Fibroblast of peridontal ligament (primary cell): ENCODE results near the gene ZNF385B.
A peak's percentile ranks its signal among the peaks of the same experiment; 100 is the strongest.

ENCODE experiments used
- DNase-seq: peaks from one replicate; pipeline ENCODE4 v3.0.0-alpha.2; 2010; ENCODE audit errors: extremely low read depth

The ZNF385B gene

GRCh38 chr2:179554639-179555386, 306.6 kb downstream of the ZNF385B start:
- no peak for DNase-seq

DNA sequence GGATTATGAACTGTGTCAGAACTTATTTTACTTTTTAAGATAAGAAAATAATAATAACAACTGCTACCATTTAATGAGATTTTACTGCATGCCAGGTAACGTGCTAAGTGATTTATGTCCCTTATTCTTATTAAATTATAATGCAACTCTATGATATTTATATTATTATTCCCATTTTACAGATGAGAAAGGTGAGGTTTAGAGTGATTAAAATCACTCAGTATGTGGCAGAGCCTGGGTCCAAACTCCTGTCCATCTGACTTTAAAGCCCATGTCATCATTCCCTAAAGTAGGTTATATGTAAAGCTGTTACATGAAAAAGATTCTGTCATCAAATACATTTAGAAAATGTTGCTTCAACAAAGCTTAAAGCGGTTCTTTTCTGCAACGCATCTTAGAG, 308.0 kb downstream of the ZNF385B start:
- no peak for DNase-seq

- no peak for DNase-seq
These were observed 309.8 kb downstream of the ZNF385B start for GRCh38 chr2:179551539-179552045.

- DNase-seq: no peak
These were observed 310.6 kb downstream of the ZNF385B start for GRCh38 chr2:179550849-179551248.

DNA sequence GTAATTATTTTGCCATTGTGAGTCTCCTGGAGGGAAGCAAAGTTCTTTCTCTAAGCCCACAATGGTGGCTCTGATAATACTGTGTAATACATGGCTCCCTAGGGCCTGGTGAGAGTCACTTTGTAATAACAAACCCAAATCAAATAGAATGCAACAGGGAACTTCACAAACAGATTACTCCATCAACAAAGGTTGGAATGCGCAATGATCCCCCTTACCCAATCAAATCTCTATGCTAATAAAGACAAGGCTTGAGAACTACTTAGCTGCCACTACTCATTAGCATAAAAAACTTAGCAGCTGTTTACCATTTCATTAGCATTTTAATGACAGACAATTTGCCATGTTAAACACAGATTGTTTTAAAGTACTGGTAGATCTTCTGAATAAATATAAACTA, 311.2 kb downstream of the ZNF385B start:
- no peak for DNase-seq

DNA sequence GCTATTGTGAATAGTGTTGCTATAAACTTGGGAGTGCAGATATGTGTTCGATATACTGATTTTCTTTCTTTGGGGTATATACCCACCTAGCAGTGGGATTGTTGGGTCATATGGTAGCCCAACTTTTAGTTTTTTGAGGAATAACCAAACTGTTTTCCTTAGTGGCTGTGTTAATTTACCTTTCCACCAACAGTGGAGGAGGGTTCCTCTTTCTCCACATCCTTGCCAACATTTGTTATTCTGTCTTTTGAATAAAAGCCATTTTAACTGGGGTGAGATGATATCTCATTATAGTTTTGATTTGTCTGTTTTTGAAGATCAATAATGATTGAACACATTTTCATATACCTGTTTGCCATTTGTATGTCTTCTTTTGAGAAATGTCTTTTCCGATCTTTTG, 314.8 kb downstream of the ZNF385B start:
- DNase-seq: no peak

GRCh38 chr2:179545024-179545423, 316.4 kb downstream of the ZNF385B start:
- no peak for DNase-seq

- peak; percentile 28 for DNase-seq
These were observed 318.0 kb downstream of the ZNF385B start for GRCh38 chr2:179543361-179543901.

- DNase-seq: no peak
These were observed 319.8 kb downstream of the ZNF385B start for GRCh38 chr2:179541586-179541985.

DNA sequence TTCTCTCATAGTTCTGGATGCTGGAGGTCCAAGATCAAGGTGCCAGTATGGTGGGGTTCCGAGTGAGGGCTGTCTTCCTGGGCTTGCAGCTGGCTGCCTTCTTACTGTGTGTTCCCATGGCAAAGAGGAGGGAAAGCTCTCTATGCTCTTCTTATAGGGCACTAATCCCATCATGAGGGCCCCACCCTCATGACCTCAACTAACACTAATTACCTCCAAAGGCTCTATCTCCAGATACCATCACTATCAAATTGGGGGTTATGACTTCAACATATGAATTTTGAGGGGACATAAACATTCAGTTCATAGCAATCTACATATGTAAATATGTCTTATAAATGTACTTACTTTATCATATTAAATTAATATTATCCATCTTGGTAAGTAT, 322.3 kb downstream of the ZNF385B start:
- no peak for DNase-seq

DNA sequence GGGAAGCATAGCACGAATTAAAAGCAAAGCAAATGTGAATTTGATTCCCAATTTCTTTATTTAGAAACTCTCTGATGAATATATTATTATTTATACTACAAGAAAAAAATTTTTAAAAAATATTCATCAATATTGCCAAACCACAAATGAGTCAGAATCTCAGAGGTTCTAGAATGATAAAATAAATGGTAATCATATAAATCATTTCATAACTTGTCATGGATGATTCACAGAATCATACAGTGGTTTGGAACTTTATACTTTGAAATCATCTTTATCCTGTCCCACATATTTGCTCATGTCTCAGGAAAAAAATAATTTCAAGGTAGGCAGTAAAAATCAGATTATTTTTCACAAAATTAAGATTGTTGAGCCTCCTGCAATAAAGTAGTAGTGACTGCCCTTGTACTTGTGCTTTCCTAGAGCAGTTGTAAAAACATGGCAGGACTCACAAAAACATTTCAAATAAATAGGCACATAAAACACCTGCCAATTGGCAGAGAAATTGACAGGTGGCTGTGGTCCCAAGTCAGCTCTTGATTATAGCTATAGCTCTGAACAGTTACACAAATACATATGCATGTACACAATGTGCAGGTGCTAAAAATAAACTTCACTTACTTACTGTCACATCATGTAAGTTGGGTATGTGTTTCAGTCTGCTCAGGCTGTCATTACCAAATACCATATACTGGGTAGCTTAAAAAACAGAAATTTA, 322.8 kb downstream of the ZNF385B start:
- DNase-seq: peak; percentile 64

GRCh38 chr2:179536185-179536584, 325.2 kb downstream of the ZNF385B start:
- peak; percentile 35 for DNase-seq

GRCh38 chr2:179533875-179534274, 327.5 kb downstream of the ZNF385B start:
- no peak for DNase-seq

DNA sequence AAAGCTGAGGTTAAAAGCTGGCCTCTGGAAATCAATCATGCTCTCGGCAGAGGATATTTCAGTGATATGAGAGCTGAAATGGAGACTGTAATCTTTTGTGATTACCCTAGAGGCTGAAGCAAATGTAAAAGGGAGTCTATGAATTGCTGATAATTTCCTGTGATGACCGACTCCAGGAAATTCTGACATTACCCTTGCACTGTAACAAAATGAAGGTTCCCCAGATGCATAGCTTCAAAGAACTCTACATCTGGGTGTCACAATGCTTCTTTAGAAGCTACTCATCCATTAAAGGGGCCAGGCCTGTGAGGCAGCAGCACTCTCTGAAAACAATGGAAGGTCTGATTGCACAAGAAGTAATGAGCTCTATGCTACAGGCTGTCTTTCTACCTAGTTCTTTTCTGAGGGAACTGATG, 328.5 kb downstream of the ZNF385B start:
- no peak for DNase-seq

DNA sequence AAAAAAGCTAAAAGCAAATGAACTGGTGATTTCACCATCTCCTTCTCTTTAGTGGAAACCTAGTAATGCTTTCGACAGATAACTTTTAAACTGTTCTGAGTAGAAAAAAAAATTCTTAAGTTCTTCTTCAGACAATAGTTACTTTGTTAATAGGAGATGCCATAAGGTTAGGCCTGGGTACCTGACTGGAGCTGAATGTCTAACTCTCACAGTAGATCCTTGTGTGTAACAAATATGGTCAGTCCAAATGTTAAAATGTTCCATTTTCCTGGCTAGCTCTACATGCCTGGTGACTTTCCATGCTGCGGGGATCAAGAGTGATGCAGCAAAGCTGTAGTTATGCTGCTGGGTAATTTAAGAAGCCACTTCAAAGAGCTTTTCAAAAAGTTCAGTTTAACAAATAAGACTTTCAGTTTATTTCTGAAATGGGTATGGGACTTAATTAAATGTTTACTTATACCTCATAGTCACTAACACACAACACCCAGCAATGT, 332.8 kb downstream of the ZNF385B start:
- no peak for DNase-seq

GRCh38 chr2:179525340-179525739, 336.1 kb downstream of the ZNF385B start:
- no peak for DNase-seq

GRCh38 chr2:179524809-179525339, 336.5 kb downstream of the ZNF385B start:
- DNase-seq: no peak

DNA sequence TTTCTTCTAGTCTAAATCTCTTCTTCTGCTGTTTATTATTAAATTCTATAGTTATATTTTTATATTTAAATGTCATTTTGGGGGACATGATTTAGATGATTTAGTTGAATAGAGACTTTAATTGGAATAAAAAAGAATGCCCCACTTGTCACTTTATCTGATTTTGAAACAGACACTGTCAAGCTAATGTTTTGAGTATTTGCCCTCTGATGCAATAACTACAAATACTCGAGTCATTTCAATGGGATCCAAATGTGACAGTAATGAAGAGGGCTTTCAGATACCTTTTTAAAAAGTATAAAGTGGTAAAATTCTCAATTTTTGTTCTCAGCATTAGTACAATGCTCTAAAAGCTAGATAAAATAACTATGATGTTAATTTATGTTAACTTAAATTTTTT, 339.5 kb downstream of the ZNF385B start:
- DNase-seq: no peak

DNA sequence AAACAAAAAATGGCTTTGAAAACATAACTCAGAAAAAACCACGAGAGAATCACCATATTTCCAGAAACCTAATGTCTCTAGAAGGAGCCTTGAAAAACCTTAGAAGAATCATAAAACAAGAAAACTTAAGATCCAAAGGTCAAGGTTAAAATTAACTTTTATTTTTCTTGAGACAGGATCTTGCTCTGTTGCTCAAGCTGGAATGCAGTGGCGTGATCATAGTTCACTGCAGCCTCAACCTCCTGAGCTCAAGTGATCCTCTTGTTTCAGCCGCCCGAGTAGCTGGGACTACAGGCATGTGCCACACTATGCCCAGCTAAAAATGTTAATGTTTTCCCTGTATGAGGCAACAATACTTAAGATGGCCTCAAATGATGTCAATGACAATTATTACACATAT, 342.6 kb downstream of the ZNF385B start:
- DNase-seq: no peak

GRCh38 chr2:179513181-179513580, 348.2 kb downstream of the ZNF385B start:
- no peak for DNase-seq

GRCh38 chr2:179512281-179513035, 349.0 kb downstream of the ZNF385B start:
- no peak for DNase-seq
